ENCODE measurements around the gene KRTAP10-5.

- TF ChIP-seq POLR2A (IDR thresholded peaks at IDR 0.05; ENCODE audit: low read depth, low read length) (no peak), POLR2AphosphoS5 (IDR thresholded peaks at IDR 0.05; ENCODE audit: low read depth, low read length) (no peak)
Measured at GRCh38 chr21:44593598-44594405, 13.4 kb upstream of the KRTAP10-5 start.

Measured in GM12892 (cell line).